Tibial nerve (tissue), 4 donors: ENCODE data around the gene NSUN4.

Source experiments
- CTCF ChIP-seq, 5 experiments: fragments of 200-600 bp in 3 of 5; fragments of 450-650 bp in 2 of 5; sonication (generic) in 3 of 5; IDR thresholded peaks; one replicate each; pipeline ENCODE4 v1.5.1; 2016 to 2019; ENCODE audit warnings: antibody characterized with exemption in 5 of 5, mild to moderate bottlenecking in 3 of 5, moderate library complexity in 2 of 5
- EP300 ChIP-seq, 2 donors: sonication (generic); formaldehyde crosslinking; IDR thresholded peaks; one replicate each; pipeline ENCODE4 v1.6.1; 2017; ENCODE audit warnings: antibody characterized with exemption in 2 of 2, mild to moderate bottlenecking in 1 of 2
- POLR2A ChIP-seq, 2 donors: fragments of 450-650 bp; IDR thresholded peaks; one replicate each; pipeline ENCODE4 v1.6.1; 2017; ENCODE audit warnings: antibody characterized with exemption in 2 of 2, mild to moderate bottlenecking in 2 of 2, moderate library complexity in 2 of 2

DNA sequence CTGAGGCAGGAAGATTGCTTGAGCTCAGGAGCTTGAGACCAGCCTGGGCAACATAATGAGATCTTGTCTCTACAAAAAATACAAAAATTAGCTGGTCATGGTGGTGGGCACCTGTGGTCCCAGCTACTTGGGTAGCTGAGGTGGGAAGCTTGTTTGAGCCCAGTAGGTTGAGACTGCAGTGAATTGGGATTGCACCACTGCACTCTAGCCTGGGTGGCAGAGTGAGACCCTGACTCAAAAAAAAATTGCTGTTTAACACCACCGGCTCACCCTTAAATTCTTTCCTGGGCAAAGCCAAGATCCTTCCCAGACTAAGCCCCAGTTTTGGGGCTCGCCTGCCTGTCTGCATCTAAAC, 6.6 kb upstream of the NSUN4 start:
- TF ChIP-seq CTCF (IDR thresholded peaks at IDR 0.05) = no peak
- no peak for TF ChIP-seq EP300 (IDR thresholded peaks at IDR 0.05)
- TF ChIP-seq POLR2A (IDR thresholded peaks at IDR 0.05) = no peak
